B cell (primary cell): ENCODE data around the gene GORAB. TPM values are rescaled to one million over a fixed set of nuclear protein-coding genes. Genes with fewer than 3 reads are reported as not detected.

Experiments used
- ATAC-seq: fragments of 200-7000 bp; cut with Tn5 transposase; one replicate; pipeline ENCODE4 v1.10.0; 2021; ENCODE audit warnings: low read depth, mild to moderate bottlenecking, moderate number of reproducible peaks, moderate library complexity
- CTCF ChIA-PET: fragments of 350-600 bp; sonication (Branson Sonifier 250); formaldehyde crosslinking; loops from one replicate; lab custom pipeline; 2021; ENCODE audit warnings: antibody characterized with exemption, inconsistent platforms; lab: Charles Lee
- POLR2A ChIA-PET: fragments of 350-600 bp; sonication (Branson Sonifier 250); formaldehyde crosslinking; loops from one replicate; lab custom pipeline; 2021; ENCODE audit warnings: antibody characterized with exemption; lab: Charles Lee
- DNase-seq: peaks from one replicate; pipeline ENCODE4 v3.0.0; 2013
- H2AFZ ChIP-seq: 2 replicates; pipeline ENCODE4 v1.6.1; 2012; ENCODE audit warnings: mild to moderate bottlenecking, low read depth, low read length; ENCODE audit not compliant: insufficient read depth, poor library complexity, severe bottlenecking
- H3K27ac ChIP-seq, 2 donors: 1 replicate in 1 of 2; 2 replicates in 1 of 2; pipeline ENCODE4 v1.5.1; 2012 to 2013; ENCODE audit warnings: low read length in 2 of 2, mild to moderate bottlenecking in 2 of 2, moderate library complexity in 1 of 2
- H3K27me3 ChIP-seq, 4 experiments: fragments of 200-600 bp in 1 of 4; sonication (generic) in 1 of 4; replicated peaks in 1 of 4; 1 replicate in 2 of 4; 2 replicates in 2 of 4; pipeline versions ENCODE4 v1.6.1 to v1.7.0; 2013 to 2016; ENCODE audit warnings: low read length in 3 of 4, mild to moderate bottlenecking in 2 of 4, mixed read lengths in 1 of 4, moderate library complexity in 1 of 4; ENCODE audit not compliant: insufficient read depth in 4 of 4, control insufficient read depth in 3 of 4; ENCODE audit errors: control extremely low read depth in 1 of 4
- H3K36me3 ChIP-seq, 2 experiments: replicated peaks in 1 of 2; 1 replicate in 1 of 2; 2 replicates in 1 of 2; pipeline versions ENCODE4 v1.6.1 to v1.7.1; 2013; ENCODE audit warnings: low read length in 1 of 2; ENCODE audit not compliant: insufficient read depth in 2 of 2, control insufficient read depth in 1 of 2; ENCODE audit errors: control extremely low read depth in 1 of 2, extremely low read depth in 1 of 2
- H3K4me1 ChIP-seq, 2 donors: fragments of 200-600 bp in 1 of 2; sonication (generic) in 1 of 2; 1 replicate in 1 of 2; 2 replicates in 1 of 2; pipeline versions ENCODE4 v1.5.1 to v1.6.1; 2013 to 2017; ENCODE audit warnings: low read length in 2 of 2; ENCODE audit not compliant: control insufficient read depth in 2 of 2, insufficient read depth in 2 of 2
- H3K4me2 ChIP-seq: replicated peaks from 2 replicates; pipeline ENCODE3; 2012; ENCODE audit warnings: mild to moderate bottlenecking, low read depth, low read length; ENCODE audit not compliant: poor library complexity, severe bottlenecking
- H3K4me3 ChIP-seq, 5 experiments: fragments of 200-600 bp in 1 of 5; sonication (generic) in 1 of 5; 1 replicate in 3 of 5; 2 replicates in 2 of 5; pipeline versions ENCODE4 v1.5.1 to v1.7.0; 2011 to 2016; ENCODE audit warnings: low read length in 4 of 5, mild to moderate bottlenecking in 4 of 5, low read depth in 2 of 5, control low read depth in 1 of 5, moderate library complexity in 1 of 5; ENCODE audit not compliant: insufficient read depth in 1 of 5; ENCODE audit errors: control extremely low read depth in 1 of 5, extremely low read depth in 1 of 5
- H3K79me2 ChIP-seq: fragments of 200-600 bp; sonication (generic); one replicate; pipeline ENCODE4 v1.6.0; 2016; ENCODE audit warnings: low read length; ENCODE audit not compliant: control insufficient read depth, insufficient read depth
- H3K9ac ChIP-seq: fragments of 200-600 bp; sonication (generic); 2 replicates; pipeline ENCODE4 v1.6.1; 2017; ENCODE audit warnings: mild to moderate bottlenecking, low read length, moderate library complexity
- H3K9me3 ChIP-seq, 3 donors: one replicate each; pipeline versions ENCODE4 v1.6.1 to v1.7.1; 2013; ENCODE audit warnings: low read length in 2 of 3; ENCODE audit not compliant: control insufficient read depth in 2 of 3, insufficient read depth in 1 of 3; ENCODE audit errors: control extremely low read depth in 1 of 3
- H4K20me1 ChIP-seq: 2 replicates; pipeline ENCODE4 v1.6.0; 2012; ENCODE audit warnings: mild to moderate bottlenecking, low read length; ENCODE audit not compliant: insufficient read depth, control insufficient read depth, poor library complexity, severe bottlenecking
- H3K27ac Mint-ChIP-seq: one replicate; pipeline ENCODE4 v1.8.0; 2021; ENCODE audit warnings: mixed read lengths
- H3K27me3 Mint-ChIP-seq: one replicate; pipeline ENCODE4 v1.8.0; 2021; ENCODE audit warnings: mixed read lengths
- H3K4me1 Mint-ChIP-seq: one replicate; pipeline ENCODE4 v1.8.0; 2021; ENCODE audit warnings: mixed read lengths
- H3K4me3 Mint-ChIP-seq: one replicate; pipeline ENCODE4 v1.8.0; 2021; ENCODE audit warnings: mixed read lengths
- H3K9me3 Mint-ChIP-seq: one replicate; pipeline ENCODE4 v1.8.0; 2022; ENCODE audit warnings: mixed read lengths; ENCODE audit not compliant: insufficient read depth
- CTCF ChIP-seq: fragments of 200-600 bp; IDR thresholded peaks from one replicate; pipeline ENCODE4 v1.8.0; 2022; ENCODE audit warnings: antibody characterized with exemption, mild to moderate bottlenecking
- EZH2 ChIP-seq: IDR thresholded peaks from 2 replicates; pipeline ENCODE4 v1.6.1; 2012; ENCODE audit warnings: borderline replicate concordance, low read depth, mild to moderate bottlenecking, moderate library complexity, low read length; ENCODE audit not compliant: insufficient read depth, poor library complexity, severe bottlenecking
- WGBS: methylation state at CpG from one replicate; pipeline ENCODE4 v1.1.5; 2013; ENCODE audit warnings: missing lambda C conversion rate; ENCODE audit not compliant: insufficient coverage; 5-methylcytosine and 5-hydroxymethylcytosine counted together
- intact Hi-C: fragments of 100-400 bp; cut with micrococcal nuclease; formaldehyde crosslinking; loops from one replicate; pipeline ENCODE4 v1.10.0; 2022
- polyA plus RNA-seq: library from polyadenylated mRNA; depleted of rRNA; stranded (reverse); fragments of >200 nt; gene quantifications from 2 replicates; pipeline ENCODE4 v1.2.3, GENCODE V29; 2012
- total RNA-seq, 2 donors: library from RNA; stranded (reverse); fragments of 120-200 nt in 1 of 2; gene quantifications; 1 replicate in 1 of 2; 2 replicates in 1 of 2; pipeline versions ENCODE4 v1.2.3 to v1.2.4, GENCODE V29; 2013 to 2022

The GORAB gene
- total and polyA plus RNA-seq, 2 donors (not counting 1 experiment from before 2014, with no cell fraction given) = 15.1 to 24.2 TPM

DNA sequence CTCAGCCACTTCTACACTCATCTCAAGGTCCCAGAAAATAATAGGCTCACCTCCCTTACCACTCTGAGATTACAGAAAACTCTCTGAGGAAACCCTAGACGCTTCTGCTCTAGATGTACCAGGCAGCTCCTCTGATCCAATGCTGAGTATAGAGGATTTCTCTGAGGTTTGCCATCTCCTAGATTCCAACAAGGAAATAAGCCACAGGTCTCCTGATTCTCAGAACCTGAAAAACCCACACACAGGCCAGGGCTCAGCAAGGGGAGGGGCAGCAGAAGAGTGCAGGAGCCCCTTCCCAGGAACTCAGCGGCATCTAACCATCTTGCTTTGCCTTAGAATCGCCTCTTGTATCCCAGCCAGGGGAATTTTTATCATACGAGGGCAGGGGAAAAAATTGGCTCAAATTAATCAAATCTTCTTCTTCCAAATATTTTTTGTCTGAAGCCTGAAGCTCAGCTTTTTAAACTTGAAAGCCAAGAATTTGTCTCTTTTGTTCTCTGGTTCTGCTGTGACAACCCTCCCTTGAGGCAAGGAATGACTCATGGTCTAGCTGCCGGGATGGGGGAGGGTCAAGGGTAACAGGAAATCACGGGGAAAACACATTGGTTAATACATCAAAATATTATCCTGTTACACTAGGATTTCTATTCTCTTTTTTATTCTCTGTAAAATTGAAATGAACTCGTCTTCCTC is 30.8 kb downstream of the GORAB start:
- no peaks in the 10 kb centered on the region for H3K27me3 ChIP-seq
- TF ChIP-seq EZH2 = no peak
- no peak for TF ChIP-seq CTCF
- H3K79me2 ChIP-seq = no peaks in the 10 kb centered on the region
- no peak overlapping the region for H3K27ac ChIP-seq
- intact Hi-C loops = no loop called here
- no peak overlapping the region for H3K9ac ChIP-seq
- peaks cover 0 to 6% (median 2%) of the 10 kb centered on the region in 3 donors for H3K9me3 ChIP-seq
- no peaks in the 10 kb centered on the region for H3K36me3 ChIP-seq
- peaks cover 11% of the 10 kb centered on the region for H3K27me3 Mint-ChIP-seq
- no peak overlapping the region for H3K4me3 Mint-ChIP-seq
- H3K9me3 Mint-ChIP-seq = peaks cover 3% of the 10 kb centered on the region
- no CpG with 5 or more reads among the region's 7 CpGs for WGBS
- CTCF ChIA-PET = no interaction called here
- ATAC-seq = no peak
- H3K4me1 ChIP-seq = no peaks in the 10 kb centered on the region
- DNase-seq = no peak
- POLR2A ChIA-PET = no interaction called here
- no peak overlapping the region for H3K27ac Mint-ChIP-seq
- H3K4me2 ChIP-seq = no peak overlapping the region
- H3K4me1 Mint-ChIP-seq = no peaks in the 10 kb centered on the region
- no peak overlapping the region for H3K4me3 ChIP-seq
- H4K20me1 ChIP-seq = no peaks in the 10 kb centered on the region
- H2AFZ ChIP-seq = no peak overlapping the region

DNA sequence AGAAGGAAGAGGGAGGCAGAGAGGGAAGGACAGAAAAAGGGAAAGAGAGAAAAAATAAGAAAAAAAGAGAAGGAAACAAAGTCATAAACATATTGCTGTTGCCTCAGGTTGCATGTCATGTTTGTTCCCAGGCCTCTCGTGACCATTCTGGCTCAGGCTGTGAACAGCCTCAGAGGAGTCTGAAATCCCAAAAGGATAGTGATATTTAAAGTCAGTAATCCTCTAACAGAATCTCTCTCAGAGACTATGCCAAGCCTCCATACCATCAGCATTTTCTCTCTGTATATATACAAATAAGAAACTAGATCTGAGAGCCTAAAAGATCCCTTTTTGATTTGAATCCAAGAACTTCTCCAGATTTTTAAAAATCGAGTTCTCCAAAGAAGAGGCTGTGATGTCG is 35.2 kb downstream of the GORAB start:
- H3K4me2 ChIP-seq = no peak overlapping the region
- intact Hi-C loops = no loop called here
- H3K36me3 ChIP-seq = no peaks in the 10 kb centered on the region
- WGBS = 90% methylated on average over 3 of the region's 3 CpGs
- H3K9me3 ChIP-seq = peaks cover 0 to 5% (median 0%) of the 10 kb centered on the region in 3 donors
- ChIA-PET CTCF (no interaction called here), POLR2A (no interaction called here)
- Mint-ChIP-seq H3K27me3 (peaks cover 19% of the 10 kb centered on the region), H3K9me3 (peaks cover 9% of the 10 kb centered on the region), H3K27ac (no peak overlapping the region), H3K4me3 (no peak overlapping the region), H3K4me1 (no peaks in the 10 kb centered on the region)
- no peak overlapping the region for H3K9ac ChIP-seq
- no peaks in the 10 kb centered on the region for H4K20me1 ChIP-seq
- no peaks in the 10 kb centered on the region for H3K4me1 ChIP-seq
- DNase-seq = no peak
- no peak overlapping the region for H3K27ac ChIP-seq
- ATAC-seq = no peak
- no peak for TF ChIP-seq CTCF
- TF ChIP-seq EZH2 = no peak
- H3K4me3 ChIP-seq = no peak overlapping the region
- H3K79me2 ChIP-seq = no peaks in the 10 kb centered on the region
- no peaks in the 10 kb centered on the region for H3K27me3 ChIP-seq
- H2AFZ ChIP-seq = no peak overlapping the region
